Fibroblast of the aortic adventitia (primary cell): ENCODE results near the gene MAP6D1. TPM values are rescaled to one million over a fixed set of nuclear protein-coding genes. Genes with fewer than 3 reads are reported as not detected.

Experiments used
- DNase-seq: peaks from one replicate; pipeline ENCODE4 v3.0.0-alpha.2; 2010; ENCODE audit warnings: low read depth
- H3K4me3 ChIP-seq: 2 replicates; pipeline ENCODE4 v1.5.1; 2011; ENCODE audit warnings: low read depth, mild to moderate bottlenecking, control low read depth, low read length, moderate library complexity
- total RNA-seq: library from RNA; depleted of rRNA; stranded (reverse); fragments of >200 nt; gene quantifications from 2 replicates; pipeline ENCODE4 v1.2.3, GENCODE V29; 2012; ENCODE audit warnings: low replicate concordance
- TF ChIP-seq, protein P1 (sequence below): IDR thresholded peaks from 2 replicates; pipeline ENCODE4 v1.5.1; 2011; ENCODE audit warnings: mild to moderate bottlenecking, low read length, control low read depth, inconsistent platforms; ENCODE audit not compliant: insufficient read depth

MAP6D1 gene
- total RNA-seq, 1 donor: 1.4 TPM

DNA sequence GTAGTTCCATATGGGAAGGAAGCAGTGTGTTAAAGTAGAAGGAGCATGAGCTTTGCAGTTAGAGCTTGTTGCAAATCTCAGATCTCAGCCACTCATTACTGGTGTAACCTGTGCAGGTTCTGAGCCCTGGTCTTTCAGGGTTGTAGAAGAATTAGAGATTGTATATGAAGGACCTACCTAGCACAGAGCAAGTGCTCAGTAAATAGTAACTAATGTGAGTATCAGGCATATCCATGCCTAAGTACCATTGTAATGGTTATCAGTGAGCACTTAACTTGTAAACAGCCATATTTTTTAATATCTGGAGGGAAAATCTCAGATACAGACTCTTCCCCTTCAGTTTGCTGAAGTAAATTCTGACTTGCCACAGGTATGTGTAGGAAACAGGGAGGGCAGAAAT is 59.3 kb downstream of the MAP6D1 start:
- no peak overlapping the region for H3K4me3 ChIP-seq
- no peak for DNase-seq
- TF ChIP-seq, protein P1, sequence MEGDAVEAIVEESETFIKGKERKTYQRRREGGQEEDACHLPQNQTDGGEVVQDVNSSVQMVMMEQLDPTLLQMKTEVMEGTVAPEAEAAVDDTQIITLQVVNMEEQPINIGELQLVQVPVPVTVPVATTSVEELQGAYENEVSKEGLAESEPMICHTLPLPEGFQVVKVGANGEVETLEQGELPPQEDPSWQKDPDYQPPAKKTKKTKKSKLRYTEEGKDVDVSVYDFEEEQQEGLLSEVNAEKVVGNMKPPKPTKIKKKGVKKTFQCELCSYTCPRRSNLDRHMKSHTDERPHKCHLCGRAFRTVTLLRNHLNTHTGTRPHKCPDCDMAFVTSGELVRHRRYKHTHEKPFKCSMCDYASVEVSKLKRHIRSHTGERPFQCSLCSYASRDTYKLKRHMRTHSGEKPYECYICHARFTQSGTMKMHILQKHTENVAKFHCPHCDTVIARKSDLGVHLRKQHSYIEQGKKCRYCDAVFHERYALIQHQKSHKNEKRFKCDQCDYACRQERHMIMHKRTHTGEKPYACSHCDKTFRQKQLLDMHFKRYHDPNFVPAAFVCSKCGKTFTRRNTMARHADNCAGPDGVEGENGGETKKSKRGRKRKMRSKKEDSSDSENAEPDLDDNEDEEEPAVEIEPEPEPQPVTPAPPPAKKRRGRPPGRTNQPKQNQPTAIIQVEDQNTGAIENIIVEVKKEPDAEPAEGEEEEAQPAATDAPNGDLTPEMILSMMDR: no peak

Other genes starting within 250 kb of the MAP6D1 start
- gene KLHL24, start 190.0 kb downstream of the MAP6D1 start, total RNA-seq: 56.0 and 92.1 TPM in 2 replicates
- 15.8 and 30.3 TPM in 2 replicates for gene YEATS2, start 127.8 kb downstream of the MAP6D1 start, total RNA-seq
- 32.7 and 102 TPM in 2 replicates for gene PARL, start 59.3 kb upstream of the MAP6D1 start, total RNA-seq
- gene ABCC5, start 192.3 kb upstream of the MAP6D1 start, total RNA-seq: 21.2 and 24.2 TPM in 2 replicates
- gene HTR3D, start 206.2 kb upstream of the MAP6D1 start, total RNA-seq: not detected in 2 replicates
- not detected in 2 replicates for gene HTR3C, start 227.5 kb upstream of the MAP6D1 start, total RNA-seq